ENCODE measurements around the gene CST6.

- TF ChIP-seq, protein P1, sequence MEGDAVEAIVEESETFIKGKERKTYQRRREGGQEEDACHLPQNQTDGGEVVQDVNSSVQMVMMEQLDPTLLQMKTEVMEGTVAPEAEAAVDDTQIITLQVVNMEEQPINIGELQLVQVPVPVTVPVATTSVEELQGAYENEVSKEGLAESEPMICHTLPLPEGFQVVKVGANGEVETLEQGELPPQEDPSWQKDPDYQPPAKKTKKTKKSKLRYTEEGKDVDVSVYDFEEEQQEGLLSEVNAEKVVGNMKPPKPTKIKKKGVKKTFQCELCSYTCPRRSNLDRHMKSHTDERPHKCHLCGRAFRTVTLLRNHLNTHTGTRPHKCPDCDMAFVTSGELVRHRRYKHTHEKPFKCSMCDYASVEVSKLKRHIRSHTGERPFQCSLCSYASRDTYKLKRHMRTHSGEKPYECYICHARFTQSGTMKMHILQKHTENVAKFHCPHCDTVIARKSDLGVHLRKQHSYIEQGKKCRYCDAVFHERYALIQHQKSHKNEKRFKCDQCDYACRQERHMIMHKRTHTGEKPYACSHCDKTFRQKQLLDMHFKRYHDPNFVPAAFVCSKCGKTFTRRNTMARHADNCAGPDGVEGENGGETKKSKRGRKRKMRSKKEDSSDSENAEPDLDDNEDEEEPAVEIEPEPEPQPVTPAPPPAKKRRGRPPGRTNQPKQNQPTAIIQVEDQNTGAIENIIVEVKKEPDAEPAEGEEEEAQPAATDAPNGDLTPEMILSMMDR (IDR thresholded peaks at IDR 0.05; ENCODE audit: poor library complexity), result no peak
- no peak for TF ChIP-seq EZH2phosphoT487 (IDR thresholded peaks at IDR 0.05; ENCODE audit: low read depth, severe bottlenecking, unreplicated experiment)
These were observed 9.1 kb upstream of the CST6 start for GRCh38 chr11:66002648-66003225.
